Stomach (tissue), 4 donors: ENCODE data around the gene PDE4D.

Experiments used
- CTCF ChIP-seq, 7 experiments: fragments of 450-650 bp in 4 of 7; fragments of 200-600 bp in 3 of 7; sonication (generic) in 3 of 7; IDR thresholded peaks; one replicate each; pipeline ENCODE4 v1.5.1; 2016 to 2019; ENCODE audit warnings: antibody characterized with exemption in 7 of 7, control low read depth in 2 of 7, mild to moderate bottlenecking in 1 of 7
- POLR2A ChIP-seq, 4 donors: fragments of 450-650 bp; IDR thresholded peaks; one replicate each; pipeline ENCODE4 v1.6.1; 2016; ENCODE audit warnings: antibody characterized with exemption in 4 of 4, control low read depth in 2 of 4, mild to moderate bottlenecking in 1 of 4, moderate library complexity in 1 of 4

- TF ChIP-seq CTCF (IDR thresholded peaks at IDR 0.05) (no peak), POLR2A (IDR thresholded peaks at IDR 0.05) (no peak)
Measured at GRCh38 chr5:59621477-59621876, 272.0 kb downstream of the PDE4D start.
